Stimulated activated CD4-positive, alpha-beta T cell treated with anti-CD3 and anti-CD28 coated beads, TNF-alpha, amount 100 ng/mL, for 48 hours (primary cell): ENCODE data around the gene TRIM33.

Experiments
- DNase-seq, 3 donors: peaks; one replicate each; pipeline ENCODE4 v3.0.0-alpha.2; 2020; ENCODE audit warnings: low read depth in 3 of 3

TRIM33 gene

GRCh38 chr1:114350731-114351445 is 160.1 kb downstream of the TRIM33 start:
- DNase-seq, result no peak

- DNase-seq, result no peak
Measured at GRCh38 chr1:114349891-114350605, 161.0 kb downstream of the TRIM33 start.

- no peak for DNase-seq
Measured at GRCh38 chr1:114347431-114348209, 163.4 kb downstream of the TRIM33 start.

DNA sequence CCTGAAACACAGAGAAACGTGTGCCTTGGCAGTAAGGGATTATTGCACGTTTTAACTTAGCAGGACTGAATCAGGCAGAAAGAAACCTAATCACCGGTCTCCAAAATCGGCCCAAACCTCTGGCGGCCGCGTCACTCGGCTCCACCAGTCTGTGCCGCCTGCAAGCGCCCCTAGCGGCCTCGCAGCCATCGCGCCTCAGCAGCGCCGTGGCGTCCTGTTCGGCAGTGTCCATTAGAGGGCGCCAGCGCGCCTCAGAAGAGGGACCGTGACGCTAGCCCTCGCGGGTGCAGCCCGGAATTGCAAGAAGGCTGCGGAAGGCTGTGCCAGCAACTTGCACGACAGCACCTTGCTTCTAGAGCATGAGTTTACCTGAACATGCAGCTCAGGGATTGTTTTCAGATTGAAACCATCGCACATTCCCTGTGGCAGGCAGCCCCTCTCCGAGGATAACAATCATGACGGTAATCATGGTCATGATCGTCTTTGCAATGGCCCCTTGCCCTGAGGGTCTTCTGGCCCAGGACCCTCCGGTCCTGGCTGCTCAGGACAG is 164.4 kb downstream of the TRIM33 start:
- peak; percentile 94 to 95 (median 95) for DNase-seq

DNA sequence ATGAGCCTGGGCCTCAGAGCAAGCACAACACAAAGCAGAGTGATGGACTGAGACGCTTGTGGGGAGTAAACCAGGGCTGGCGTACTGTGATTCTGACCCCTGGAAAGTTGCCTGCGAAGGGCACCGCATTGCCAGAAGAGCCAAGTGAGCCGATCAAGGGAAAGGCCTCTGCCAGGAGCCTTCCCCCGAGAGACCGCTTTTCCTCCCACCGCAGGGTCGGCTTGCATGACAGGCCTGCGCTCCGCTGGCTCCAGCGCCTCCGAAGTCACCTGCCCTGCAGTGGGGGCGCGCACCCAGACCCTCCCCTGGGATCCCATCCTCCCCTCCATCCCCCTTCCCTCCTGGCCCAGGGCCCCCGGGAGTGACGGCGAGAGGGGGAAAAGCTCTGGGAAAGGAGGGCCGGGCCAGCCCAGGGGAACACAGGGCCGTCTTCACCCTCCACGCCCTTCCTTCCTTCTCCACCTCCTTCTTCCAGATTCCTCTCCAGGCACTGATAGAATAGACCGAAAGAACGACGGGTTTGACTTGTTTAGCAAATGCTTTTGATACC is 165.0 kb downstream of the TRIM33 start:
- DNase-seq, result no peak

DNA sequence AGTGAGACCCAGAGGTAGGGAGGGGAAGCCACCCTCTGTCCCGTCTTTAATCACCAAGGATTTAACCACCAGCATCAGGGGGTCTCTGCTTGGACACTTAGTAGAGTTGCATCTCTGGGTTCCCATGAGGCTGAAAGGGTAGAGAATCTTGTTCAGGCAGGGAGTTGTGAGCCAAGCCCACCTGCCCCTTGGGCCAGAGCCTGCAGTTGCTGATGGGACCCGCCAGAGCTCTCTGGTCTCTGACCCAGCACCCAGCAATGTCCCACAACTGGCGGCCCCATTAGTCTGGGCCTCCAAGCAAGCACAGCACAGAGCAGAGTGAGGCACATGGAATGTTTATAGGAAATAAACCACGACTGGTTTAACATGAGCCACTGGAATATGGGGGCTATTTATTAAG is 166.3 kb downstream of the TRIM33 start:
- no peak for DNase-seq
